K562 (cell line): Measurements from ENCODE around the gene PRIM1. TPM values are rescaled to one million over a fixed set of nuclear protein-coding genes. Genes with fewer than 3 reads are reported as not detected.

Experiments
- BRCA1 ChIP-seq, 2 experiments: fragments of 450-650 bp in 1 of 2; sonication (generic) in 1 of 2; formaldehyde crosslinking in 1 of 2; IDR thresholded peaks; 2 replicates each; pipeline versions ENCODE4 v1.5.0 to v1.6.1; 2017 to 2020; ENCODE audit warnings: mild to moderate bottlenecking in 1 of 2, missing genetic modification reagents in 1 of 2
- CXXC5 ChIP-seq: fragments of 250-450 bp; sonication (Bioruptor Pico); IDR thresholded peaks from 2 replicates; pipeline ENCODE4 v1.8.0; 2022; ENCODE audit warnings: inconsistent platforms, mild to moderate bottlenecking, moderate library complexity
- HDAC2 ChIP-seq: fragments of 450-650 bp; IDR thresholded peaks from 2 replicates; pipeline ENCODE4 v1.6.1; 2016; ENCODE audit warnings: mild to moderate bottlenecking
- HDAC8 ChIP-seq: fragments of 450-650 bp; IDR thresholded peaks from 2 replicates; pipeline ENCODE4 v1.6.1; 2016; ENCODE audit warnings: mild to moderate bottlenecking, missing genetic modification characterization, moderate library complexity, missing compliant biosample characterization
- HMBOX1 ChIP-seq: sonication (generic); IDR thresholded peaks from 2 replicates; pipeline ENCODE4 v1.6.1; 2016
- MXI1 ChIP-seq: IDR thresholded peaks from 2 replicates; pipeline ENCODE4 v1.6.1; 2011; ENCODE audit warnings: low read depth, mild to moderate bottlenecking, improper control_type of control experiment, low read length
- MYBL2 ChIP-seq, 2 experiments: fragments of 450-650 bp in 1 of 2; sonication (generic) in 1 of 2; formaldehyde crosslinking in 1 of 2; IDR thresholded peaks; 2 replicates each; pipeline versions ENCODE4 v1.6.1 to v1.8.1; 2017 to 2022; ENCODE audit warnings: borderline replicate concordance in 1 of 2, inconsistent platforms in 1 of 2, low read depth in 1 of 2, mild to moderate bottlenecking in 1 of 2, missing genetic modification reagents in 1 of 2, moderate library complexity in 1 of 2
- NONO ChIP-seq, 2 experiments: fragments of 200-400 bp in 1 of 2; fragments of 450-650 bp in 1 of 2; formaldehyde crosslinking in 1 of 2; IDR thresholded peaks; 2 replicates each; pipeline ENCODE4 v1.6.1; 2017; ENCODE audit warnings: low read depth in 2 of 2, mild to moderate bottlenecking in 2 of 2, moderate library complexity in 2 of 2, low read length in 1 of 2
- RHOXF2B ChIP-seq: fragments of 250-450 bp; sonication (Bioruptor Pico); conservative IDR thresholded peaks from 2 replicates; pipeline ENCODE4 v1.5.1; 2021
- RNF2 ChIP-seq: sonication (generic); IDR thresholded peaks from 2 replicates; pipeline ENCODE4 v1.6.1; 2016
- SMARCA4 ChIP-seq: fragments of 450-650 bp; IDR thresholded peaks from 2 replicates; pipeline ENCODE4 v1.6.1; 2016
- SREBF2 ChIP-seq: sonication (generic); formaldehyde crosslinking; IDR thresholded peaks from 2 replicates; pipeline ENCODE4 v1.4.0; 2020; ENCODE audit warnings: mild to moderate bottlenecking, missing genetic modification reagents
- THAP12 ChIP-seq: fragments of 250-450 bp; sonication (Bioruptor Pico); IDR thresholded peaks from 2 replicates; pipeline ENCODE4 v1.9.0; 2021; ENCODE audit warnings: mild to moderate bottlenecking, inconsistent platforms
- TSHZ1 ChIP-seq: fragments of 250-450 bp; sonication (Bioruptor Pico); IDR thresholded peaks from 2 replicates; pipeline ENCODE4 v1.4.0; 2020; ENCODE audit warnings: mild to moderate bottlenecking, moderate library complexity
- ZBTB11 ChIP-seq, 3 experiments: fragments of 200-800 bp in 1 of 3; fragments of 250-450 bp in 1 of 3; fragments of 450-650 bp in 1 of 3; sonication (Bioruptor Pico) in 1 of 3; sonication (Bioruptor generic) in 1 of 3; formaldehyde crosslinking in 1 of 3; IDR thresholded peaks; 2 replicates each; pipeline versions ENCODE4 v1.6.1 to v1.8.0; 2016 to 2022; ENCODE audit warnings: mild to moderate bottlenecking in 2 of 3, missing genetic modification characterization in 2 of 3, missing compliant biosample characterization in 1 of 3, moderate library complexity in 1 of 3
- polyA plus RNA-seq, 8 experiments: library from polyadenylated mRNA; depleted of rRNA in 4 of 8; stranded (reverse) in 5 of 8; unstranded in 3 of 8; fragments of >200 nt; fragmentation: Nextera tagmentation in 2 of 8; fragmentation: Illumina TruSeq in 1 of 8; extraction: Ambion mirVana in 2 of 8; extraction: Trizol in 1 of 8; gene quantifications; 2 replicates each; pipeline versions ENCODE4 v1.2.1 to v1.2.3, GENCODE V29; 2011 to 2014; ENCODE audit warnings: inconsistent platforms in 1 of 8, missing spikeins in 1 of 8
- total RNA-seq, 7 experiments: library from RNA; depleted of rRNA in 6 of 7; stranded (reverse); fragments of >200 nt in 6 of 7; fragmentation: Illumina TruSeq in 2 of 7; extraction: Trizol in 2 of 7; gene quantifications; 2 replicates each; pipeline versions ENCODE4 v1.2.1 to v1.2.3, GENCODE V29; 2011 to 2021; ENCODE audit warnings: low replicate concordance in 1 of 7

Gene PRIM1
- total and polyA plus RNA-seq, 9 of the 15 experiments (the other 6 are each of a cell fraction or from before 2014, with no cell fraction given) = 67.2 to 179 (median 140) TPM

- no peak for TF ChIP-seq NONO (IDR thresholded peaks at IDR 0.05; ENCODE audit: low read depth in 2 of 2, low read length in 1 of 2)
- TF ChIP-seq SMARCA4 = peak; percentile 70
- no peak for TF ChIP-seq ZBTB11 (CRISPR knock-in tag; IDR thresholded peaks at IDR 0.05)
- no peak for TF ChIP-seq RHOXF2B (CRISPR knock-in tag)
- no peak for TF ChIP-seq MXI1
- TF ChIP-seq HMBOX1 = peak; percentile 97
- TF ChIP-seq BRCA1 (IDR thresholded peaks at IDR 0.05) = no peak
- no peak for TF ChIP-seq BRCA1 (CRISPR knock-in tag; IDR thresholded peaks at IDR 0.05)
- TF ChIP-seq HDAC2 = 0 out of 2 replicates have a peak, but pooled peaks have one; percentile 30
- TF ChIP-seq TSHZ1 (CRISPR knock-in tag) = no peak
- TF ChIP-seq SREBF2 (CRISPR knock-in tag) = no peak
- no peak for TF ChIP-seq THAP12 (CRISPR knock-in tag)
- no peak for TF ChIP-seq HDAC8 (tag)
- TF ChIP-seq RNF2 = no peak
- TF ChIP-seq MYBL2 (IDR thresholded peaks at IDR 0.05; ENCODE audit: low read depth) = no peak
- TF ChIP-seq MYBL2 (CRISPR knock-in tag; IDR thresholded peaks at IDR 0.05; ENCODE audit: borderline replicate concordance) = no peak
- no peak for TF ChIP-seq CXXC5
These were observed 56.6 kb downstream of the PRIM1 start (continued) for GRCh38 chr12:56695327-56696101.
